Stimulated activated CD4-positive, alpha-beta T cell treated with anti-CD3 and anti-CD28 coated beads, Interleukin-1b, Interleukin-23, amount 100 ng/mL, for 24 hours (primary cell): Measurements from ENCODE around the gene CEP128.

Experiments used
- DNase-seq, 4 experiments: peaks; one replicate each; pipeline ENCODE4 v3.0.0-alpha.2; 2020; ENCODE audit warnings: low read depth in 4 of 4, low spot score in 1 of 4

The CEP128 gene

GRCh38 chr14:80621701-80622100 lies 319.8 kb downstream of the CEP128 start:
- DNase-seq, result no peak

- DNase-seq, result no peak
Measured at GRCh38 chr14:80620434-80620833, 321.1 kb downstream of the CEP128 start.

- DNase-seq, result no peak
Measured at GRCh38 chr14:80618751-80619329, 322.7 kb downstream of the CEP128 start.

GRCh38 chr14:80615831-80616230 lies 325.7 kb downstream of the CEP128 start:
- no peak for DNase-seq

GRCh38 chr14:80609055-80609454 lies 332.5 kb downstream of the CEP128 start:
- no peak for DNase-seq

- no peak for DNase-seq
Measured at GRCh38 chr14:80608563-80608962, 333.0 kb downstream of the CEP128 start.

GRCh38 chr14:80607430-80608190 lies 333.9 kb downstream of the CEP128 start:
- no peak for DNase-seq

GRCh38 chr14:80606347-80606772 lies 335.2 kb downstream of the CEP128 start:
- no peak for DNase-seq

- DNase-seq, result no peak
Measured at GRCh38 chr14:80605536-80605935, 336.0 kb downstream of the CEP128 start.

GRCh38 chr14:80602946-80603345 lies 338.6 kb downstream of the CEP128 start:
- no peak for DNase-seq

GRCh38 chr14:80587096-80587724 lies 354.3 kb downstream of the CEP128 start:
- DNase-seq, result no peak

GRCh38 chr14:80586131-80586530 lies 355.4 kb downstream of the CEP128 start:
- no peak for DNase-seq

GRCh38 chr14:80585506-80585835 lies 356.1 kb downstream of the CEP128 start:
- DNase-seq, result no peak

- DNase-seq, result no peak
Measured at GRCh38 chr14:80584744-80585505, 356.6 kb downstream of the CEP128 start.

GRCh38 chr14:80577599-80577998 lies 363.9 kb downstream of the CEP128 start:
- DNase-seq, result no peak

- no peak for DNase-seq
Measured at GRCh38 chr14:80576401-80576800, 365.1 kb downstream of the CEP128 start.

GRCh38 chr14:80575763-80576162 lies 365.8 kb downstream of the CEP128 start:
- no peak for DNase-seq

- DNase-seq, result no peak
Measured at GRCh38 chr14:80572666-80573065, 368.9 kb downstream of the CEP128 start.

- no peak for DNase-seq
Measured at GRCh38 chr14:80570930-80571298, 370.6 kb downstream of the CEP128 start.

GRCh38 chr14:80567905-80568536 lies 373.5 kb downstream of the CEP128 start:
- no peak for DNase-seq

- DNase-seq, result no peak
Measured at GRCh38 chr14:80565001-80565400, 376.5 kb downstream of the CEP128 start.
